T-helper 17 cell (primary cell): ENCODE results near the gene RPTOR. TPM values are rescaled to one million over a fixed set of nuclear protein-coding genes. Genes with fewer than 3 reads are reported as not detected.
A peak's percentile ranks its signal among the peaks of the same experiment; 100 is the strongest.
"Not testable (repeated sequence)": the region's sequence is repeated elsewhere in the genome, so short reads cannot be mapped to it uniquely, and the experiment has no call there.

ENCODE experiments used
- ATAC-seq: fragments of 150-1000 bp; cut with Tn5 transposase; 2 replicates; pipeline ENCODE4 v1.10.0; 2021; ENCODE audit warnings: mild to moderate bottlenecking, moderate library complexity
- DNase-seq, 3 donors: peaks; one replicate each; pipeline versions ENCODE4 v3.0.0 to v3.0.0-alpha.2; 2020 to 2021
- H3K9me3 ChIP-seq: one replicate; pipeline ENCODE4 v1.7.0; 2013; ENCODE audit warnings: low read length, mild to moderate bottlenecking; ENCODE audit not compliant: control insufficient read depth, poor library complexity, severe bottlenecking
- H3K27ac Mint-ChIP-seq: one replicate; pipeline ENCODE4 v1.8.0; 2022; ENCODE audit warnings: mild to moderate bottlenecking, moderate library complexity, mixed read lengths
- H3K27me3 Mint-ChIP-seq: one replicate; pipeline ENCODE4 v1.8.0; 2022; ENCODE audit warnings: mixed read lengths
- H3K36me3 Mint-ChIP-seq: one replicate; pipeline ENCODE4 v1.8.0; 2022; ENCODE audit warnings: low read depth, mixed read lengths
- H3K4me1 Mint-ChIP-seq: one replicate; pipeline ENCODE4 v1.8.0; 2022; ENCODE audit warnings: mild to moderate bottlenecking, mixed read lengths
- H3K4me3 Mint-ChIP-seq: one replicate; pipeline ENCODE4 v1.8.0; 2022; ENCODE audit warnings: mild to moderate bottlenecking, moderate library complexity, mixed read lengths
- total RNA-seq, 4 donors: library from RNA in 2 of 4; stranded (reverse) in 2 of 4; gene quantifications; one replicate each; pipeline ENCODE4 v1.2.3 and lab custom pipeline; 2022 to 2026

The RPTOR gene
- total RNA-seq, 2 donors from 2014 or later: 55.1 to 61.5 TPM

DNA sequence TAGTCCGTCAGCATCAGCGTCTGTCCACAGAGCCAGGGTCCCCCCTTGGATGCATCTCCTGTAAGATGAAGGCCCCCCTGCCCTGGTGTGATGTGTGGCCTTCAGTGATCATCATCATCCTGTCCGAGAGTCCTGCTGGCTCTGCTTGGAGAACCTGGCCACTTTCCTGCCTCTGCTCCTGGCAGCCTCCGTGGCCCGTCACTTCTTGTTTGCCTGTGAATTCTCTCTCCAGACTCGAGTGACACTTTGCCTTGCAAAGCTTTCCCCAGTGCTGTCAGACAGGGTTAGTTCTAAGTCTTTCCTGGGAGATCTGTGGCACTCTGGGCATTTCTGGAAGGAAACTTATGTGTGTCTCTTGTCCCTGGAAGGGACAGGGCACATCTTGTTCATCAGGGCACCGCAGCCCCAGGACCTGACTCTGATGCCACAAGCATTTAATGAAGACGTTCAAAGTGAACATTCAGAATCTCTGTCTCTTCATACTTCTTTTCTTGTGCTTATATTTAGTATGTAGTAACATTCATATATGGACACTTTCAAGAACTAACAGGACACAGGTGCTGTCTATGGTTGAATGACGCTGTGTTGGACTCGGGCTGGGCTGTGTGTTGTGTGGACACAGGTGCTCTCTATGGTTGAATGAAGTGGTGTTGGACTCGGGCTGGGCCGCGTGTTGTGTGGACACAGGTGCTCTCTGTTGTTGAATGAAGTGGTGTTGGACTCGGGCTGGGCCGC lies 68.5 kb downstream of the RPTOR start:
- H3K27ac Mint-ChIP-seq: peak overlapping the region; percentile 83
- no peaks in the 10 kb centered on the region for H3K36me3 Mint-ChIP-seq
- no peaks in the 10 kb centered on the region for H3K9me3 ChIP-seq
- no peak overlapping the region for H3K4me3 Mint-ChIP-seq
- H3K4me1 Mint-ChIP-seq: peaks cover 33% of the 10 kb centered on the region
- DNase-seq (no peak), ATAC-seq (no peak)
- no peaks in the 10 kb centered on the region for H3K27me3 Mint-ChIP-seq

DNA sequence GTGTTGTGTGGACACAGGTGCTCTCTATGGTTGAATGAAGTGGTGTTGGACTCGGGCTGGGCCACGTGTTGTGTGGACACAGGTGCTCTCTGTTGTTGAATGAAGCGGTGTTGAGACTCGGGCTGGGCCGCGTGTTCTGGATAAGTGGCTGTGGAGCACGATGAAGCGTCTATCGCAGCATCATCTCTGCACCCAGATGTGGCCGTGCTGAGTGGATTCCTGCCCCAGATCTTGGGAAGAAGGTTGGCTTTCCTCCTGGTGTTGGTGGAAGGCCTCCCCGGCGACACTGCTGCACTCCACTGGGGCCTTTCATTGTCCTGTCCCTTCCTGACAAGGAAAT lies 69.1 kb downstream of the RPTOR start:
- DNase-seq (no peak), ATAC-seq (no peak)
- Mint-ChIP-seq H3K4me3 (no peak overlapping the region), H3K4me1 (peaks cover 33% of the 10 kb centered on the region), H3K36me3 (no peaks in the 10 kb centered on the region), H3K27ac (peak overlapping the region; percentile 83), H3K27me3 (no peaks in the 10 kb centered on the region)
- H3K9me3 ChIP-seq: no peaks in the 10 kb centered on the region

DNA sequence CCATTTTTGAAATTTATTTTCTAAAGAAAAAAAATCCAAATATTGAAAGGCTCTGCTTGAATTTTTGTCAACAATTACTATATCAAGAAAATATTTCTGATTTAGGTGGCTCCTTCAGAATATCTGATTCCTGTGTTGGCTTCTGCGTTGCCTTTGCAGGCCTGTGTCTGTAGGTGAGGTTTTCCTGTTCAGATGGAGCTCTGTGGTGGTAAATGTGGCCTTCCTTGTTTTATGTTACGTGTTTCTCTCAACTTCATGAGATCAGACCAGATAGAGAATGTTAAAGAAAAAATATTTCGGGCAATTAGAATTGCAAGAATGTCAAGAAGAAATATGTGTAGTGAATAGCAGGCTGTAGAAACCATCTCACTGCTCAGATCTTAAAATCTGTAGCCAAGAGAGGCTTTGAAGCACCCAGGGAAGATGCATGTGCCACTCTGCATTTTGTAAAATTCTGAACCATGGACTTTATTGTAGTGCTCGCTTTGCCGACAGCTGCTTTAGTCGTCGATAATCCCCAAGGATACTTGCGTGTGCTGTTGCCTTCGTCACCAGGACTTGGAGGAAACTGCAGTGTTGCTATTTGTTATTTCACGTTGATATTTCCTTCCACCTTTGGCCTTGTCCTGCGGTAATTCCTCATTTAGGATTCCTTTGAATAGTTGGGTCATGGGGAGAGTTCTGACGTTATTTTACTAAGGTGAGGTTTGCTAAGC lies 69.9 kb downstream of the RPTOR start:
- no peaks in the 10 kb centered on the region for H3K36me3 Mint-ChIP-seq
- no peaks in the 10 kb centered on the region for H3K9me3 ChIP-seq
- ATAC-seq (peak; percentile 37), DNase-seq (no peak)
- peak overlapping the region; percentile 21 for H3K4me3 Mint-ChIP-seq
- H3K27ac Mint-ChIP-seq: peak overlapping the region; percentile 83
- no peaks in the 10 kb centered on the region for H3K27me3 Mint-ChIP-seq
- peaks cover 26% of the 10 kb centered on the region for H3K4me1 Mint-ChIP-seq

DNA sequence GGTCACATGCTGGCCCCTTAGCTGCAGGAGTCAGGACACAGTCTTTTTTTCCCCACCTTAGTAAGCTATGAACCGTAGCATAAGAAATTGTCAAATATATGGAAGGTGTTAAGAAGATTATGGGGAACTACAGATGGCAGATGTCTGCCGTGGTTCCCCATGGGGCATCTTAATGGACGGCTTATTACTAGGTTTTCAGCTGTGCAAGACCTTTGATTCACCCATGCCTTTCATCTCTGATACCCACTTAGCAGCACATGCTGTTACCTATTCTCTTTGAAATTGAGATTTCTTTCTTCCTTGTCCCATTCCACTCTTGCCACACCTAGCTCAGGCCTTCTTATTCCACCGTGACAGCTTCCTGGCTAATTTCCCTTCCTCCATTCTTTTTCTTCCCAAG lies 70.7 kb downstream of the RPTOR start:
- Mint-ChIP-seq H3K36me3 (no peaks in the 10 kb centered on the region), H3K27ac (peak overlapping the region; percentile 78), H3K27me3 (no peaks in the 10 kb centered on the region), H3K4me3 (no peak overlapping the region), H3K4me1 (peaks cover 21% of the 10 kb centered on the region)
- ATAC-seq (no peak), DNase-seq (no peak)
- H3K9me3 ChIP-seq: no peaks in the 10 kb centered on the region

DNA sequence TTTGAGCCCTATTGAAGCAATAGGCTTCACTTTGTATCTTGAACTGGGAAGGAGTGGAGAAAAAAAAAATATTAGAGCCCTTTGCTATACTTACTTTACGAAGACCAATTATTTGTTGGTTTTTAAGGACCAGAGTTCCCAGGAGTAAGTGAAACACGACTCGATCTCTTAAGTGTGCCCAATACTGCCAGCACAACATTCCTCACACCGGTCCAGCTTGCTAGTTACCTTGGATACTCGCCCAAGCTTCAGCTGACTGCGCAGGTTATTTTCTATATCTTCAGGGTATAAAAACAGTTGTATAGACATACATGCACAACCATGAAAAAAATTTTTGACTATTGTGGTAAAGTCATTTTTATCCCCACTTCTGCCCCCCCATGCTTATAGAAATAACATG lies 72.1 kb downstream of the RPTOR start:
- no peaks in the 10 kb centered on the region for H3K9me3 ChIP-seq
- Mint-ChIP-seq H3K27ac (no peak overlapping the region), H3K4me3 (no peak overlapping the region), H3K27me3 (no peaks in the 10 kb centered on the region), H3K4me1 (peaks cover 27% of the 10 kb centered on the region), H3K36me3 (no peaks in the 10 kb centered on the region)
- DNase-seq (no peak), ATAC-seq (no peak)

DNA sequence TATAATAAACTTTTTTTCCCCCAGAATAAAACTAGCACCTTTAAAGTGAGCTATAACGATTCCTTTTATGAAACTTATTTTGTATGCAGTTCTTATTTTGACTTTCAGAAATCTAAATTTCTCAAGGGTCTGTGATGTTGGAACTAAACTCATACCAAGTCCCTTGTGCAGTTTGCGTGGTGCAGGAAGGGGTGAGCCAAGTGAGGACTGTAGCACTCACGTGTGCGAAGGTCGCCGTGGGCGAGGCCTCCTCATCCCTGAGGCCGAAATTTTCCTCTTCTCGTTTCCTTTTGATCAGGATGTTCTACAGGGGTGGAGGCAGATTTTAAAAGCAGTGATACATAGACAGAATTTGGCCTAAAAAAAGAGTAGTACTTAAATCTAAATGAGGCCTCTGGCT lies 73.7 kb downstream of the RPTOR start:
- no peak for DNase-seq
- H3K27me3 Mint-ChIP-seq: no peaks in the 10 kb centered on the region
- H3K4me1 Mint-ChIP-seq: peaks cover 30% of the 10 kb centered on the region
- H3K36me3 Mint-ChIP-seq: no peaks in the 10 kb centered on the region
- no peak overlapping the region for H3K4me3 Mint-ChIP-seq
- no peak overlapping the region for H3K27ac Mint-ChIP-seq
- no peak for ATAC-seq
- H3K9me3 ChIP-seq: no peaks in the 10 kb centered on the region

DNA sequence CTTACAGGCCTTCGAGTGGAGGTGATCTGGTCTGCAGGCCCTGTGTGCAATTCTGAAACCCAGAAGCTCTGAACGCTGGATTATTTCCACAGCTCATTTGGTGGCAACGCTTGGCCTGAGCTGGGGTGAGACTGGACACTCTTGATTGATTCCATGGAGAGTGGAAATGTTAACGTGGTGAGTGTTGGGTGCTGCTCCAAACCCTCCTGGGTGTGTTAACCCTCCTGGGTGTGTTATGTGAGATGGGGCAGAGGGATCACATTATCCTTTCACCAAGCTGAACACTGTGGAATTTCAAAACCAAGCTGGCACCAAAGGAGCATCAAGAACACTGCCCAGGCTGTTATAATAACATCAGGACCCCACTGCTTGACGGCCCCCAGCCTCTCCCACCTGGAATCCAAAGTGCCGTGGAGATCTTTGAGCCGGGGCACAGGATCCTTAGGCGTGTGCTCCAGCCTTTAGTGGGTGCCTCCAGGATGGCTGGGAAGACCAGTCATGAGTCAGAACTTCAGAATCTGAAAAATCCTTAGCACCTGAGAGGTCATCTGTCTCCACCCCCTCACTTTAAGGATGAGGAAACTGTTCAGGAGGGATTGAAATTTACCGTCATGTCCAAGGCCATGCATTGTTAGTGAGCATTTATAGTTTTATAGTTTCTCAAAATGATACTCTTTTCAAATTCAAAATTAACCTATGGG lies 75.0 kb downstream of the RPTOR start:
- H3K4me1 Mint-ChIP-seq: peaks cover 22% of the 10 kb centered on the region
- H3K9me3 ChIP-seq: no peaks in the 10 kb centered on the region
- DNase-seq (no peak), ATAC-seq (no peak)
- H3K36me3 Mint-ChIP-seq: no peaks in the 10 kb centered on the region
- no peak overlapping the region for H3K4me3 Mint-ChIP-seq
- H3K27ac Mint-ChIP-seq: no peak overlapping the region
- no peaks in the 10 kb centered on the region for H3K27me3 Mint-ChIP-seq

DNA sequence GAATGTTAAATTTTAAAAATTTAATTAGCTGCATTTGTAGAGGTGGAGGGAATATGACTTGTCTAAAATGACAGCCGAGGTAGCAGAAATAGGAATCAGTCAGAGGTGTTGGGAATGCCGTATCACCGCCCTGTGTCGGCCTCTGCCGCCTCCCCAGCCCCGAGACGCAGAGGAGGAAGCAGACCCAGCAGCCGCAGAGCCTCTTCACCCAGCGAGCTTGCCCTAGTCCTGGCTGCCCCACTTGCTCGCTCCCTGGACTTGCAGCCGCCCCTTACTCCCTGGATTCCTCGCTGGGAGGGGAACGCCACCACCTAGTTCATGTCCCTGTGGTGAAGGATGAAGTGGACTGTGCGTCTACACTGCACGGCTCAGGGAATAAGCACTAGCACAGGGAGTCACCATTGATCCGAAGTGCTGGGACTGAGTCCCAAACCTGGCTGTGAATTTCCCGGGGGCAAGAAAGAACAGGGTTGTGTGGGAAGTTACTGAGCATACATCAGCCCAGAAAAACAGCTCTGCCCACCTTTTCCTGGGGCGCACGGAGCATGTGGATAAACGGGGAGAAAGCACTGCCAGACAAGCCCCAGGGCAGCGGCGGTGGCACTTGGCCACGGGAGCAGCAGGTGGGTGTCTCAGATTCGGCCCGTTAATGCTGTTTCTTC lies 76.8 kb downstream of the RPTOR start:
- no peaks in the 10 kb centered on the region for H3K9me3 ChIP-seq
- H3K36me3 Mint-ChIP-seq: peaks cover 3% of the 10 kb centered on the region
- peaks cover 15% of the 10 kb centered on the region for H3K4me1 Mint-ChIP-seq
- DNase-seq (no peak), ATAC-seq (no peak)
- no peaks in the 10 kb centered on the region for H3K27me3 Mint-ChIP-seq
- H3K4me3 Mint-ChIP-seq: peak overlapping the region; percentile 47
- no peak overlapping the region for H3K27ac Mint-ChIP-seq

DNA sequence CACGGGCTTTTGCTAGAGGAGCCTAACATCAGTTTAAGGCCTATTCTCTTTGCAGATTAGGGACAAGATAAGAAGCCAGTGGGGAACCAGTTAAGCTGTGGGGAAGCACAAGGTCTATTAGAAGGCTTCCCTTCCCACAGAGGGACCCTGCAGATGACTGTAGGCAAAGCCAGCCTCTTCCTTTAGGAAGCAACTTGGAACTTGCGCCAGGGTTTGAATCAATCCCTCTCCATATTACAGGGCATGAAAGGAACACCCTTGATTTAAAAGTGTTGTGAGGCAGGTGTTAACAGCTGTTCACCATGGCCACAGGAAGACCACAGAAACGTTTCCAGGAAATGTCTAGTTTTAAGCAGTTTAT lies 77.3 kb downstream of the RPTOR start:
- H3K27ac Mint-ChIP-seq: no peak overlapping the region
- no peak for DNase-seq
- no peak for ATAC-seq

DNA sequence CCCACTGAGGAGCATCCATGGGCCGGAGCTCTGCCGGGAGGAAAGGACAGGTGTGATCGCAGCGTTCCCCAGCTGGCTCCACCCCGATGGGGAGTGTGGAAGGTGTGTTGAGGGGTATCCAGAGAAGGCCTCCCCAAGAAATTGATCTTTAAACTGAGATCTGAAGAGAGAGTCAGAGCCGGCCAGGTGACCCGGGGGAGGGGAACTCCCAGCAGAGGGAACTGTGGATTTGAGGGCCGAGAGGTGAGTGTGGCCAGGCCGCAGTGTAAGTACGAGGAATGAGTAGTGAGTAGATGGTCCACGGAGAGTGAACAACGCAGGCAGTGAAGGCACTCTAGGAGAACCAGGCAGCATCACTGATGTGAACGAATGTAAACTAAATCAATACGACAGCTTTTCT lies 80.2 kb downstream of the RPTOR start:
- no peak overlapping the region for H3K4me3 Mint-ChIP-seq
- no peaks in the 10 kb centered on the region for H3K27me3 Mint-ChIP-seq
- ATAC-seq (no peak), DNase-seq (no peak)
- H3K27ac Mint-ChIP-seq: no peak overlapping the region
- H3K4me1 Mint-ChIP-seq: peaks cover 17% of the 10 kb centered on the region
- H3K9me3 ChIP-seq: no peaks in the 10 kb centered on the region
- H3K36me3 Mint-ChIP-seq: peaks cover 11% of the 10 kb centered on the region

More for the DNA sequence above, 77.3 kb downstream of the RPTOR start:
- Mint-ChIP-seq H3K4me3 (peak overlapping the region; percentile 47), H3K4me1 (peaks cover 17% of the 10 kb centered on the region), H3K36me3 (peaks cover 6% of the 10 kb centered on the region), H3K27me3 (no peaks in the 10 kb centered on the region)
- no peaks in the 10 kb centered on the region for H3K9me3 ChIP-seq

DNA sequence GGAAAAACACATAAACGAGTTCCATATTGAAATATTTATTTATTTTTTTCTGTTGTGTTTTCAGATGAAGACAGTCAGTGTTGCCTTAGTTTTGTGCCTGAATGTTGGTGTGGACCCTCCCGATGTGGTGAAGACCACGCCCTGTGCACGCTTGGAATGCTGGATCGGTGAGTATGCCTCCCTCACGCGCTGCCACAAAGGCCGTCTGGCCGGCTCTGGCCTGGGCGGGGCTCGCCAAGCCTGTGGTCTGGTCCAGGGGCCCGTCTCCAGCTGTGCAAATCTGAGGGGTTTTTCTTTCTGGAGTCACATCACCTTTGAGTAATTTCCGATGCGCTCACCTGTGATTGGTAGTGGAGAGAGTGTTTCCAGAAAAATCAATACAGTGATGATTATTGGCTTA lies 81.0 kb downstream of the RPTOR start:
- ATAC-seq (no peak), DNase-seq (no peak)
- Mint-ChIP-seq H3K27ac (no peak overlapping the region), H3K4me1 (peaks cover 17% of the 10 kb centered on the region), H3K27me3 (no peaks in the 10 kb centered on the region), H3K36me3 (peaks cover 11% of the 10 kb centered on the region), H3K4me3 (no peak overlapping the region)
- no peaks in the 10 kb centered on the region for H3K9me3 ChIP-seq

DNA sequence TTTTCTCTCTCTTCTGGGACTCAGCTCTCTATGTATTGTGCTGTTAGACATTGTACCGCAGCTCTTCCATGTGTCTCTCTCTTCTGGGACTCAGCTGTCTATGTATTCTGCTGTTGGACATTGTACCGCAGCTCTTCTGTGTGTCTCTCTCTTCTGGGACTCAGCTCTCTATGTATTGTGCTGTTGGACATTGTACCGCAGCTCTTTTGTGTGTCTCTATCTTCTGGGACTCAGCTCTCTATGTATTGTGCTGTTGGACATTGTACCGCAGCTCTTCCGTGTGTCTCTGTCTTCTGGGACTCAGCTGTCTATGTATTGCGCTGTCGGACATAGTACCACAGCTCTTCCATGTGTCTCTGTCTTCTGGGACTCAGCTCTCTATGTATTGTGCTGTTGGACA lies 84.2 kb downstream of the RPTOR start:
- ATAC-seq, DNase-seq, H3K4me3 Mint-ChIP-seq, H3K27ac Mint-ChIP-seq, H3K9me3 ChIP-seq, H3K27me3 Mint-ChIP-seq: not testable (repeated sequence)
- Mint-ChIP-seq H3K36me3 (peaks cover 11% of the 10 kb centered on the region), H3K4me1 (peaks cover 11% of the 10 kb centered on the region)

DNA sequence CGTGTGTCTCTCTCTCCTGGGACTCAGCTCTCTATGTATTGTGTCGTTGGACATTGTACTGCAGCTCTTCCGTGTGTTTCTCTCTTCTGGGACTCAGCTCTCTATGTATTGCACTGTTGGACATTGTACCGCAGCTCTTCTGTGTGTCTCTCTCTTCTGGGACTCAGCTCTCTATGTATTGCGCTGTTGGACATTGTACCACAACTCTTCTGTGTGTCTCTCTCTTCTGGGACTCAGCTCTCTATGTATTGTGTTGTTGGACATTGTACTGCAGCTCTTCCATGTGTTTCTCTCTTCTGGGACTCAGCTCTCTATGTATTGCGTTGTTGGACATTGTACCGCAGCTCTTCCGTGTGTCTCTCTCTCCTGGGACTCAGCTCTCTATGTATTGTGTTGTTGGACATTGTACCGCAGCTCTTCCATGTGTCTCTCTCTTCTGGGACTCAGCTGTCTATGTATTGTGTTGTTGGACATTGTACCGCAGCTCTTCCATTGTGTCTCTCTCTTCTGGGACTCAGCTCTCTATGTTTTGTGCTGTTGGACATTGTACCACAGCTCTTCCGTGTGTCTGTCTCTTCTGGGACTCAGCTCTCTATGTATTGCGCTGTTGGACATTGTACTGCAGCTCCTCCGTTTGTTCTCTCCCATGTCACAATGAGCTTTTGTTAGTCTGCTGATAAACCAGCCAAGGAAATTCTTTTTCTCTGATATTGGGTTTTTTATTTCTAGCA lies 84.8 kb downstream of the RPTOR start:
- no peaks in the 10 kb centered on the region for H3K9me3 ChIP-seq
- Mint-ChIP-seq H3K4me3 (no peak overlapping the region), H3K4me1 (peaks cover 11% of the 10 kb centered on the region), H3K27me3 (no peaks in the 10 kb centered on the region), H3K36me3 (peaks cover 11% of the 10 kb centered on the region), H3K27ac (no peak overlapping the region)
- no peak for DNase-seq
- ATAC-seq: no peak
